Measurements from ENCODE around the gene EIF5AL1. TPM values are rescaled to one million over a fixed set of nuclear protein-coding genes. Genes with fewer than 3 reads are reported as not detected.

EIF5AL1 gene
- total and polyA plus RNA-seq, 2 of the 4 experiments (the other 2 are of a cell fraction): 1.1 to 1.4 TPM

- Histone ChIP-seq H3K56ac (ENCODE audit: extremely low read depth, insufficient read depth, low read length) (no peak overlapping the region), H3K9ac (ENCODE audit: low read depth, low read length) (no peak overlapping the region), H4K5ac (ENCODE audit: low read depth, low read length) (no peak overlapping the region), H2BK20ac (ENCODE audit: low read depth, low read length) (no peak overlapping the region), H3K14ac (replicated peaks; ENCODE audit: low read depth, low read length) (no peak overlapping the region), H2AK5ac (ENCODE audit: low read depth, low read length) (no peak overlapping the region), H3K18ac (ENCODE audit: low read depth, low read length) (no peak overlapping the region), H3K36me3 (ENCODE audit: control insufficient read depth, insufficient read depth, low read length) (no peaks in the 10 kb centered on the region), H2BK5ac (ENCODE audit: low read depth, low read length, poor library complexity, severe bottlenecking) (no peak overlapping the region), H3K23ac (ENCODE audit: low read depth, low read length) (no peak overlapping the region), H3K4me1 (ENCODE audit: control insufficient read depth, insufficient read depth, low read length) (peaks cover 10% of the 10 kb centered on the region), H3K9me1 (ENCODE audit: insufficient read depth, low read length) (peaks cover 10% of the 10 kb centered on the region), H3K4ac (ENCODE audit: low read depth, low read length) (no peak overlapping the region), H4K91ac (ENCODE audit: insufficient read depth, low read depth, low read length) (no peak overlapping the region), H4K8ac (ENCODE audit: low read depth in 2 of 2, low read length in 2 of 2) (no peak overlapping the region), H2AFZ (replicated peaks; ENCODE audit: low read length, poor library complexity) (no peak overlapping the region), H3K27me3 (ENCODE audit: control insufficient read depth, insufficient read depth, low read length) (no peaks in the 10 kb centered on the region), H3K4me2 (ENCODE audit: low read depth, low read length) (no peak overlapping the region), H2BK15ac (ENCODE audit: low read depth, low read length) (no peak overlapping the region), H2AK9ac (replicated peaks; ENCODE audit: low read depth, low read length, poor library complexity) (no peak overlapping the region), H3K79me1 (ENCODE audit: low read depth in 1 of 2, low read length in 2 of 2) (no peaks in the 10 kb centered on the region), H4K20me1 (ENCODE audit: insufficient read depth, low read length) (no peaks in the 10 kb centered on the region), H3K9me3 (ENCODE audit: control insufficient read depth, insufficient read depth, low read length) (no peaks in the 10 kb centered on the region), H3K27ac (ENCODE audit: insufficient read depth, low read length) (no peak overlapping the region), H3K4me3 (ENCODE audit: insufficient read depth, low read depth, low read length) (no peak overlapping the region), H2BK120ac (ENCODE audit: low read depth, low read length) (no peak overlapping the region)
- POLR2A ChIA-PET (ENCODE audit: unreplicated experiment): no interaction called here
- in situ Hi-C loops (cut with MboI; ENCODE audit: low sequenced_read_pairs): loop anchor here (25.0 kb wide), 1 partner anchor 95 kb away; no protein-coding TSS in a partner anchor
- DNase-seq (no peak), ATAC-seq (ENCODE audit: low read depth) (no peak)
- BruUV-seq (replicated peaks): no TSS peak
- dilution Hi-C loops (cut with HindIII; ENCODE audit: low sequenced_read_pairs, unreplicated experiment): no loop called here
- WGBS, 2 experiments (ENCODE audit: extremely low coverage in 2 of 2, insufficient read length in 1 of 2): 80% methylated on average over 2 of the region's 4 CpGs; no CpG with 5 or more reads in 1 of the 2 experiments
- TF ChIP-seq MAFK (IDR thresholded peaks at IDR 0.05; ENCODE audit: low read depth, low read length) (no peak), BHLHE40 (IDR thresholded peaks at IDR 0.05; ENCODE audit: low read depth, low read length) (no peak), MXI1 (IDR thresholded peaks at IDR 0.05; ENCODE audit: borderline replicate concordance, low read depth, low read length) (no peak), POLR2A (IDR thresholded peaks at IDR 0.05; ENCODE audit: low read depth, low read length) (no peak), MAZ (IDR thresholded peaks at IDR 0.05; ENCODE audit: borderline replicate concordance, low read depth, low read length) (no peak), USF2 (IDR thresholded peaks at IDR 0.05; ENCODE audit: low read depth, low read length) (no peak), CHD1 (IDR thresholded peaks at IDR 0.05; ENCODE audit: low read depth, low read length) (no peak), NFE2L2 (IDR thresholded peaks at IDR 0.05; ENCODE audit: low read depth, low read length) (no peak), FOS (IDR thresholded peaks at IDR 0.05; ENCODE audit: low read depth, low read length) (no peak), ELK1 (IDR thresholded peaks at IDR 0.05; ENCODE audit: borderline replicate concordance, low read depth, low read length) (no peak), RAD21 (IDR thresholded peaks at IDR 0.05; ENCODE audit: low read length) (no peak), CTCF (conservative IDR thresholded peaks at IDR 0.05; ENCODE audit: low read depth, low read length) (no peak), SMC3 (IDR thresholded peaks at IDR 0.05; ENCODE audit: low read depth, low read length) (no peak), CEBPB (IDR thresholded peaks at IDR 0.05; ENCODE audit: low read depth, low read length) (no peak)
- intact Hi-C loops (cut with micrococcal nuclease): no loop called here
- CTCF ChIA-PET: no interaction called here
Observed at GRCh38 chr10:79482741-79483140, 29.6 kb upstream of the EIF5AL1 start.

All from IMR-90 (cell line).